Ovary (tissue), 9 donors: ENCODE data around the gene DAB1. TPM values are rescaled to one million over a fixed set of nuclear protein-coding genes. Genes with fewer than 3 reads are reported as not detected.
A peak's percentile ranks its signal among the peaks of the same experiment; 100 is the strongest.

Source experiments
- DNase-seq, 5 donors: peaks; one replicate each; pipeline ENCODE4 v3.0.0-alpha.2; 2019 to 2020
- H3K27ac ChIP-seq, 2 donors: fragments of 200-600 bp; one replicate each; pipeline versions ENCODE4 v1.5.1 to v1.8.0; 2019 to 2022
- H3K27me3 ChIP-seq: fragments of 200-600 bp; one replicate; pipeline ENCODE4 v1.8.0; 2022
- H3K36me3 ChIP-seq: fragments of 200-600 bp; sonication (generic); one replicate; pipeline ENCODE4 v1.5.1; 2019
- H3K4me1 ChIP-seq: one replicate; pipeline ENCODE4 v1.8.1; 2013; ENCODE audit warnings: mild to moderate bottlenecking, moderate library complexity; ENCODE audit not compliant: insufficient read depth
- H3K4me3 ChIP-seq: fragments of 200-600 bp; sonication (generic); one replicate; pipeline ENCODE4 v1.5.1; 2017
- H3K9me3 ChIP-seq, 2 donors: fragments of 200-600 bp in 1 of 2; sonication (generic) in 1 of 2; one replicate each; pipeline versions ENCODE4 v1.5.1 to v1.8.1; 2013 to 2019; ENCODE audit warnings: mild to moderate bottlenecking in 1 of 2, moderate library complexity in 1 of 2
- CTCF ChIP-seq, 3 donors: fragments of 450-650 bp in 2 of 3; fragments of 200-600 bp in 1 of 3; IDR thresholded peaks; one replicate each; pipeline versions ENCODE4 v1.5.1 to v1.8.0; 2016 to 2022; ENCODE audit warnings: antibody characterized with exemption in 3 of 3, mild to moderate bottlenecking in 1 of 3
- EP300 ChIP-seq: sonication (generic); formaldehyde crosslinking; IDR thresholded peaks from one replicate; pipeline ENCODE4 v1.6.1; 2017; ENCODE audit warnings: antibody characterized with exemption
- POLR2A ChIP-seq: fragments of 450-650 bp; IDR thresholded peaks from one replicate; pipeline ENCODE4 v1.6.1; 2017; ENCODE audit warnings: antibody characterized with exemption, mild to moderate bottlenecking, moderate library complexity
- WGBS, 3 donors: extraction: QIAGEN DNeasy Blood & Tissue Kit in 1 of 3; methylation state at CpG; one replicate each; pipeline versions ENCODE4 v1.1.5 to v1.1.7; 2013 to 2017; 5-methylcytosine and 5-hydroxymethylcytosine counted together
- intact Hi-C, 4 donors: fragments of 100-400 bp; cut with DNase I; formaldehyde crosslinking; loops; one replicate each; pipeline versions ENCODE4 v1.11.0 to v1.15.1; 2022 to 2023
- polyA plus RNA-seq, 2 donors: library from polyadenylated mRNA; stranded (reverse); fragments of 200-250 nt in 1 of 2; fragments of 350-450 nt in 1 of 2; fragmentation: Illumina TruSeq in 1 of 2; extraction: RNeasy Lipid Tissue Mini Kit (QIAGEN cat#74804) in 1 of 2; gene quantifications; one replicate each; pipeline ENCODE4 v1.2.3, GENCODE V29; 2013 to 2014
- total RNA-seq, 7 donors: library from RNA; depleted of rRNA in 2 of 7; stranded (reverse); fragments of >200 nt in 2 of 7; fragmentation: NEBNext Ultra II Directional in 3 of 7; extraction: Animal tissue kit (Norgen Biotek cat#: 25700) in 3 of 7; gene quantifications; one replicate each; pipeline versions ENCODE4 v1.1.0 to v1.2.4, GENCODE V29; 2016 to 2023
- donor health status: DM: no; HTN: no; CAD: no; lungs with moderate emphysema.
- donor health status: DM: no; HTN: no; CAD: no.
- donor health status: Bipolar disorder and iron deficiency.
- donor health status: DM: yes; HTN: yes; CAD: no.
- donor health status: DM: no; HTN: no; CAD: no.
- donor health status: DM: yes; HTN: yes; CAD: no.

Gene DAB1
- total and polyA plus RNA-seq, 9 donors = 0.22 to 5.5 (median 0.77) TPM

- WGBS, 3 donors = 71 to 89% (median 85%) methylated on average over 2 of the region's 2 CpGs
- intact Hi-C loops = no loop called here
Observed at GRCh38 chr1:56968878-56969495, 454.9 kb downstream of the DAB1 start.

GRCh38 chr1:56967900-56968832 lies 455.7 kb downstream of the DAB1 start:
- no peak overlapping the region for H3K4me3 ChIP-seq
- H3K9me3 ChIP-seq = no peaks in the 10 kb centered on the region
- H3K36me3 ChIP-seq = no peaks in the 10 kb centered on the region
- intact Hi-C loops = no loop called here
- no peaks in the 10 kb centered on the region for H3K27me3 ChIP-seq
- peak in 1 of 5 donors; percentile 17 for DNase-seq
- H3K4me1 ChIP-seq = no peaks in the 10 kb centered on the region
- TF ChIP-seq POLR2A (no peak), EP300 (no peak), CTCF (IDR thresholded peaks at IDR 0.05) (no peak)
- no peak overlapping the region for H3K27ac ChIP-seq
- 40 to 48% (median 43%) methylated on average over 15 of the region's 15 CpGs for WGBS, 3 donors

More at GRCh38 chr1:56968878-56969495, 454.9 kb downstream of the DAB1 start:
- H3K4me1 ChIP-seq = no peaks in the 10 kb centered on the region
- H3K27me3 ChIP-seq = no peaks in the 10 kb centered on the region
- DNase-seq = no peak
- no peak overlapping the region for H3K27ac ChIP-seq
- H3K36me3 ChIP-seq = no peaks in the 10 kb centered on the region
- H3K9me3 ChIP-seq = no peaks in the 10 kb centered on the region
- TF ChIP-seq CTCF (IDR thresholded peaks at IDR 0.05) (no peak), EP300 (no peak), POLR2A (no peak)
- H3K4me3 ChIP-seq = no peak overlapping the region

- no peaks in the 10 kb centered on the region for H3K36me3 ChIP-seq
- no peak overlapping the region for H3K4me3 ChIP-seq
- 71 to 80% (median 78%) methylated on average over 3 of the region's 3 CpGs for WGBS, 3 donors
- no peaks in the 10 kb centered on the region for H3K9me3 ChIP-seq
- H3K27ac ChIP-seq = no peak overlapping the region
- no peaks in the 10 kb centered on the region for H3K27me3 ChIP-seq
- no peak for DNase-seq
- TF ChIP-seq POLR2A = no peak
- no peak for TF ChIP-seq CTCF (IDR thresholded peaks at IDR 0.05)
- TF ChIP-seq EP300 = no peak
- intact Hi-C loops = no loop called here
- no peaks in the 10 kb centered on the region for H3K4me1 ChIP-seq
Observed at GRCh38 chr1:56967355-56967754, 456.5 kb downstream of the DAB1 start.

- DNase-seq = no peak
- 95 to 98% (median 97%) methylated on average over 1 of the region's 1 CpG for WGBS, 3 donors
- Histone ChIP-seq H3K27me3 (no peaks in the 10 kb centered on the region), H3K4me1 (no peaks in the 10 kb centered on the region), H3K4me3 (no peak overlapping the region), H3K27ac (no peak overlapping the region), H3K36me3 (no peaks in the 10 kb centered on the region), H3K9me3 (no peaks in the 10 kb centered on the region)
- intact Hi-C loops = no loop called here
- TF ChIP-seq EP300 (no peak), POLR2A (no peak), CTCF (IDR thresholded peaks at IDR 0.05) (no peak)
Observed at GRCh38 chr1:56966698-56966999, 457.2 kb downstream of the DAB1 start.
